K562 (cell line): ENCODE measurements around the gene GRIN2D. TPM values are rescaled to one million over a fixed set of nuclear protein-coding genes. Genes with fewer than 3 reads are reported as not detected.
A peak's percentile ranks its signal among the peaks of the same experiment; 100 is the strongest.

Experiments used
- ARHGAP35 ChIP-seq: fragments of 450-650 bp; IDR thresholded peaks from 2 replicates; pipeline ENCODE4 v1.6.1; 2018; ENCODE audit not compliant: partially characterized antibody
- CHD2 ChIP-seq: IDR thresholded peaks from 2 replicates; pipeline ENCODE4 v1.6.1; 2011; ENCODE audit warnings: low read depth, low read length
- CSDE1 ChIP-seq, 2 experiments: fragments of 450-650 bp; IDR thresholded peaks; 2 replicates each; pipeline ENCODE4 v1.6.1; 2016; ENCODE audit warnings: mild to moderate bottlenecking in 1 of 2
- ERF ChIP-seq: fragments of 450-650 bp; formaldehyde crosslinking; IDR thresholded peaks from 2 replicates; pipeline ENCODE4 v1.4.0; 2020; ENCODE audit warnings: mild to moderate bottlenecking, mixed read lengths
- ESRRA ChIP-seq: fragments of 450-650 bp; IDR thresholded peaks from 2 replicates; pipeline ENCODE4 v1.6.1; 2014; ENCODE audit warnings: low read depth, mild to moderate bottlenecking, moderate library complexity, borderline replicate concordance
- ESRRB ChIP-seq: fragments of 250-450 bp; sonication (Bioruptor Pico); IDR thresholded peaks from 2 replicates; pipeline ENCODE4 v1.5.0; 2020; ENCODE audit warnings: mild to moderate bottlenecking, moderate library complexity, borderline replicate concordance
- ETV6 ChIP-seq, 3 experiments: fragments of 150-350 bp in 1 of 3; sonication (generic) in 1 of 3; formaldehyde crosslinking in 1 of 3; IDR thresholded peaks; 2 replicates each; pipeline versions ENCODE4 v1.6.1 to v1.8.0; 2014 to 2022; ENCODE audit warnings: borderline replicate concordance in 2 of 3, low read depth in 2 of 3, antibody characterized with exemption in 1 of 3, low read length in 1 of 3, mild to moderate bottlenecking in 1 of 3, missing genetic modification reagents in 1 of 3
- HDAC2 ChIP-seq: fragments of 450-650 bp; IDR thresholded peaks from 2 replicates; pipeline ENCODE4 v1.6.1; 2016; ENCODE audit warnings: mild to moderate bottlenecking
- HDAC3 ChIP-seq: fragments of 450-650 bp; IDR thresholded peaks from 2 replicates; pipeline ENCODE4 v1.6.1; 2018; ENCODE audit warnings: borderline replicate concordance, mild to moderate bottlenecking, moderate library complexity; ENCODE audit not compliant: partially characterized antibody
- NRF1 ChIP-seq, 2 experiments: fragments of 450-650 bp; IDR thresholded peaks in 1 of 2; conservative IDR thresholded peaks in 1 of 2; 2 replicates each; pipeline ENCODE4 v1.6.1; 2014; ENCODE audit warnings: mild to moderate bottlenecking in 2 of 2
- POLR2A ChIP-seq: fragments of 450-650 bp; conservative IDR thresholded peaks from 2 replicates; pipeline ENCODE4 v1.6.1; 2016
- RFX7 ChIP-seq: fragments of 250-450 bp; sonication (Bioruptor Pico); IDR thresholded peaks from 2 replicates; pipeline ENCODE4 v1.5.1; 2021; ENCODE audit warnings: mild to moderate bottlenecking
- SMC3 ChIP-seq: conservative IDR thresholded peaks from 2 replicates; pipeline ENCODE4 v1.6.1; 2011; ENCODE audit warnings: low read depth, low read length, improper control_type of control experiment; ENCODE audit not compliant: insufficient read depth
- SREBF1 ChIP-seq: fragments of 150-350 bp; IDR thresholded peaks from 2 replicates; pipeline ENCODE4 v1.6.1; 2014; ENCODE audit warnings: antibody characterized with exemption, low read depth, low read length, borderline replicate concordance
- ZNF668 ChIP-seq: fragments of 250-450 bp; sonication (Bioruptor Pico); IDR thresholded peaks from 2 replicates; pipeline ENCODE4 v1.8.0; 2022; ENCODE audit warnings: mild to moderate bottlenecking, inconsistent platforms
- ZNF707 ChIP-seq: fragments of 250-450 bp; sonication (Bioruptor Pico); conservative IDR thresholded peaks from 2 replicates; pipeline ENCODE4 v1.8.0; 2022; ENCODE audit warnings: inconsistent platforms, mild to moderate bottlenecking, moderate library complexity
- polyA plus RNA-seq, 8 experiments: library from polyadenylated mRNA; depleted of rRNA in 4 of 8; stranded (reverse) in 5 of 8; unstranded in 3 of 8; fragments of >200 nt; fragmentation: Nextera tagmentation in 2 of 8; fragmentation: Illumina TruSeq in 1 of 8; extraction: Ambion mirVana in 2 of 8; extraction: Trizol in 1 of 8; gene quantifications; 2 replicates each; pipeline versions ENCODE4 v1.2.1 to v1.2.3, GENCODE V29; 2011 to 2014; ENCODE audit warnings: inconsistent platforms in 1 of 8, missing spikeins in 1 of 8
- total RNA-seq, 7 experiments: library from RNA; depleted of rRNA in 6 of 7; stranded (reverse); fragments of >200 nt in 6 of 7; fragmentation: Illumina TruSeq in 2 of 7; extraction: Trizol in 2 of 7; gene quantifications; 2 replicates each; pipeline versions ENCODE4 v1.2.1 to v1.2.3, GENCODE V29; 2011 to 2021; ENCODE audit warnings: low replicate concordance in 1 of 7
- TF ChIP-seq, protein P1 (sequence below), 2 experiments: fragments of 450-650 bp in 1 of 2; sonication (generic) in 1 of 2; formaldehyde crosslinking in 1 of 2; IDR thresholded peaks; 2 replicates each; pipeline versions ENCODE4 v1.7.1 to v1.9.0; 2016 to 2022; ENCODE audit warnings: inconsistent platforms in 1 of 2, mild to moderate bottlenecking in 1 of 2, missing genetic modification reagents in 1 of 2
- TF ChIP-seq, protein P2 (sequence below): fragments of 250-450 bp; sonication (Bioruptor Pico); IDR thresholded peaks from 2 replicates; pipeline ENCODE4 v1.8.0; 2021; ENCODE audit warnings: borderline replicate concordance, mild to moderate bottlenecking, moderate library complexity; ENCODE audit not compliant: poor library complexity, severe bottlenecking

Gene GRIN2D
- total and polyA plus RNA-seq, 9 of the 15 experiments (the other 6 are each of a cell fraction or from before 2014, with no cell fraction given) = 0.32 to 31.5 (median 1.8) TPM

GRCh38 chr19:48424694-48425219, 31.3 kb downstream of the GRIN2D start (continued):
- TF ChIP-seq, protein P1, sequence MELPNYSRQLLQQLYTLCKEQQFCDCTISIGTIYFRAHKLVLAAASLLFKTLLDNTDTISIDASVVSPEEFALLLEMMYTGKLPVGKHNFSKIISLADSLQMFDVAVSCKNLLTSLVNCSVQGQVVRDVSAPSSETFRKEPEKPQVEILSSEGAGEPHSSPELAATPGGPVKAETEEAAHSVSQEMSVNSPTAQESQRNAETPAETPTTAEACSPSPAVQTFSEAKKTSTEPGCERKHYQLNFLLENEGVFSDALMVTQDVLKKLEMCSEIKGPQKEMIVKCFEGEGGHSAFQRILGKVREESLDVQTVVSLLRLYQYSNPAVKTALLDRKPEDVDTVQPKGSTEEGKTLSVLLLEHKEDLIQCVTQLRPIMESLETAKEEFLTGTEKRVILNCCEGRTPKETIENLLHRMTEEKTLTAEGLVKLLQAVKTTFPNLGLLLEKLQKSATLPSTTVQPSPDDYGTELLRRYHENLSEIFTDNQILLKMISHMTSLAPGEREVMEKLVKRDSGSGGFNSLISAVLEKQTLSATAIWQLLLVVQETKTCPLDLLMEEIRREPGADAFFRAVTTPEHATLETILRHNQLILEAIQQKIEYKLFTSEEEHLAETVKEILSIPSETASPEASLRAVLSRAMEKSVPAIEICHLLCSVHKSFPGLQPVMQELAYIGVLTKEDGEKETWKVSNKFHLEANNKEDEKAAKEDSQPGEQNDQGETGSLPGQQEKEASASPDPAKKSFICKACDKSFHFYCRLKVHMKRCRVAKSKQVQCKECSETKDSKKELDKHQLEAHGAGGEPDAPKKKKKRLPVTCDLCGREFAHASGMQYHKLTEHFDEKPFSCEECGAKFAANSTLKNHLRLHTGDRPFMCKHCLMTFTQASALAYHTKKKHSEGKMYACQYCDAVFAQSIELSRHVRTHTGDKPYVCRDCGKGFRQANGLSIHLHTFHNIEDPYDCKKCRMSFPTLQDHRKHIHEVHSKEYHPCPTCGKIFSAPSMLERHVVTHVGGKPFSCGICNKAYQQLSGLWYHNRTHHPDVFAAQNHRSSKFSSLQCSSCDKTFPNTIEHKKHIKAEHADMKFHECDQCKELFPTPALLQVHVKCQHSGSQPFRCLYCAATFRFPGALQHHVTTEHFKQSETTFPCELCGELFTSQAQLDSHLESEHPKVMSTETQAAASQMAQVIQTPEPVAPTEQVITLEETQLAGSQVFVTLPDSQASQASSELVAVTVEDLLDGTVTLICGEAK (IDR thresholded peaks at IDR 0.05) = 0 out of 2 replicates have a peak, but pooled peaks have one; percentile 15
- TF ChIP-seq, protein P1 (CRISPR knock-in tag; IDR thresholded peaks at IDR 0.05) = no peak
- TF ChIP-seq ETV6 (IDR thresholded peaks at IDR 0.05; ENCODE audit: borderline replicate concordance in 1 of 2, low read depth in 2 of 2, low read length in 1 of 2) = no peak
- TF ChIP-seq ETV6 (CRISPR knock-in tag; IDR thresholded peaks at IDR 0.05; ENCODE audit: borderline replicate concordance) = no peak
- no peak for TF ChIP-seq CHD2
- TF ChIP-seq NRF1 (conservative IDR thresholded peaks at IDR 0.05 in 1 of 2, IDR thresholded peaks at IDR 0.05 in 1 of 2) = no peak
- TF ChIP-seq RFX7 (CRISPR knock-in tag) = no peak
- no peak for TF ChIP-seq HDAC3
- TF ChIP-seq SREBF1 = no peak
- TF ChIP-seq SMC3 = no peak
- TF ChIP-seq, protein P2, sequence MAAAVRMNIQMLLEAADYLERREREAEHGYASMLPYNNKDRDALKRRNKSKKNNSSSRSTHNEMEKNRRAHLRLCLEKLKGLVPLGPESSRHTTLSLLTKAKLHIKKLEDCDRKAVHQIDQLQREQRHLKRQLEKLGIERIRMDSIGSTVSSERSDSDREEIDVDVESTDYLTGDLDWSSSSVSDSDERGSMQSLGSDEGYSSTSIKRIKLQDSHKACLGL (CRISPR knock-in tag) = no peak
- no peak for TF ChIP-seq ZNF707 (CRISPR knock-in tag)
- TF ChIP-seq CSDE1 (IDR thresholded peaks at IDR 0.05) = no peak
- no peak for TF ChIP-seq ESRRB
- TF ChIP-seq POLR2A = peak; percentile 28; the same call in 1 of the 2 replicates
- no peak for TF ChIP-seq ARHGAP35
- TF ChIP-seq ERF (CRISPR knock-in tag) = 0 out of 2 replicates have a peak, but pooled peaks have one; percentile 34
- TF ChIP-seq HDAC2 = peak; percentile 46; the same call in 1 of the 2 replicates
- TF ChIP-seq ZNF668 (CRISPR knock-in tag) = no peak
- no peak for TF ChIP-seq ESRRA
